Mucosa of stomach (tissue), 1 donor: ENCODE data around the gene FDXR.

Source experiments
- H3K27me3 ChIP-seq: one replicate; pipeline ENCODE4 v1.7.0; 2013; ENCODE audit warnings: mild to moderate bottlenecking, low read length; ENCODE audit not compliant: control insufficient read depth, insufficient read depth
- H3K36me3 ChIP-seq: one replicate; pipeline ENCODE4 v1.7.0; 2013; ENCODE audit warnings: low read length; ENCODE audit not compliant: control insufficient read depth, insufficient read depth
- H3K4me1 ChIP-seq: one replicate; pipeline ENCODE4 v1.7.0; 2013; ENCODE audit warnings: mild to moderate bottlenecking, low read length; ENCODE audit not compliant: control insufficient read depth, insufficient read depth
- H3K4me3 ChIP-seq: one replicate; pipeline ENCODE4 v1.7.0; 2013; ENCODE audit warnings: low read length
- H3K9ac ChIP-seq: one replicate; pipeline ENCODE4 v1.7.0; 2013; ENCODE audit warnings: mild to moderate bottlenecking, low read length, moderate library complexity
- H3K9me3 ChIP-seq: one replicate; pipeline ENCODE4 v1.7.0; 2013; ENCODE audit warnings: mild to moderate bottlenecking, low read length, moderate library complexity; ENCODE audit not compliant: control insufficient read depth
- donor health status: Pancreatic carcinoma.

Gene FDXR, protein sequence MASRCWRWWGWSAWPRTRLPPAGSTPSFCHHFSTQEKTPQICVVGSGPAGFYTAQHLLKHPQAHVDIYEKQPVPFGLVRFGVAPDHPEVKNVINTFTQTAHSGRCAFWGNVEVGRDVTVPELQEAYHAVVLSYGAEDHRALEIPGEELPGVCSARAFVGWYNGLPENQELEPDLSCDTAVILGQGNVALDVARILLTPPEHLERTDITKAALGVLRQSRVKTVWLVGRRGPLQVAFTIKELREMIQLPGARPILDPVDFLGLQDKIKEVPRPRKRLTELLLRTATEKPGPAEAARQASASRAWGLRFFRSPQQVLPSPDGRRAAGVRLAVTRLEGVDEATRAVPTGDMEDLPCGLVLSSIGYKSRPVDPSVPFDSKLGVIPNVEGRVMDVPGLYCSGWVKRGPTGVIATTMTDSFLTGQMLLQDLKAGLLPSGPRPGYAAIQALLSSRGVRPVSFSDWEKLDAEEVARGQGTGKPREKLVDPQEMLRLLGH

DNA sequence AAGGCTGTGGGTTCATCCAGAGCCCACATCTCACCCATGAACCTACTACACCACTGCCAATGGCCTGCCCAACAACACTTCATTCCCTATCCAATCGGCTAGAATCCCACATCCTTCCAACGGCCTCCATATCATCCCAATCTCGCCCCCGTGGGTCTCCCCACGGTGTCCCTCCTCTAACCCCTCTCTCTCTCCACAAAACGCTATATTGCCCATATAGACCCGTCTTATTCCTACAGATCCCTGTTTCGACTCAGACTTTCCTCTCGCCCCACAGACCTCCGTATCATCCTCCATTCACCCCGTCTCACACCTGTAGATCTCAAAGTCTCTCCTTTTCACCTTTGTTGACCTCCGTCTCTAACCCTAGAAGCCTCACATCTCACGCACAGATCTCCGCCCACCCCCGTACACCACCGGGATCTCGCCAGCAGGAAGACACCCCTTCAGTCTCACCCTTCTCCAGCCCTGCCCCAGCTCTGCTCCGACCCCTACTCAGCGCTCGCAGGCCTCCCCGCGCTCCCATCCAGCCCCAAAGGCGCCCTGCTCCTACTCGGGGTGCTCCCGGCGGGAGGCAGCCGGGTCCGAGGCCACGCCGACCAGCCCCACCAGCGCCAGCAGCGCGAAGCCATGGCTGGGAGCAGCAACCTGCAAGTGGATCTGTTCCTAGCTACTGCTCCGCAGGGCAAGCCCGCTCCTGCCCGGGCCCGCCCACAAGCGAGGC, at the start of gene FDXR:
Gene FDXR, minus strand, starts transcription at position 682 of the 724 bp plus-strand sequence. Its CDS starts 50 bp downstream, at position 632.
- peaks cover 12% of the 10 kb centered on the region for H3K4me1 ChIP-seq
- no peaks in the 10 kb centered on the region for H3K36me3 ChIP-seq
- peak within 1 kb of the TSS; percentile 97 for H3K9ac ChIP-seq
- peak within 1 kb of the TSS; percentile 92 for H3K4me3 ChIP-seq
- H3K27me3 ChIP-seq: no peaks in the 10 kb centered on the region
- H3K9me3 ChIP-seq: no peaks in the 10 kb centered on the region

DNA sequence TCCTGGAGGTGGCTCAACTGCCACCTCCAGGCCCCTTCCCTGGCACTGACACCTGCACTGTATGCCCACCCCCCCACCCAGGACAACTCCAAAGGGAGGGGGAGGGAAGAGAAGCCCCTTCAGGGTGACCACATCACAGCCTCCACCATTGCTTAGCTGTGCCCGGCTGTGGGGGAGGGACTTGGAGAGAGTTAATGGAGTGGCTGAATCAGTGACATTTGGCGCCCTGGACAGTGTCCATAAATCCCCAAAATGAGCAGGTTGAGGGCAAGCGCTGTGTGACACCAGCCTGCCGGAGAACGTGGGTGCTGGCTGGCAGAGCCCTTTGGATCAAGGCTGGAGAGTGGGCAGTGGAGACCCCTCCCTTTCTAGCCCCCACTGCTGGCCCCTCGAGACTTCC, 49.4 kb upstream of the FDXR start:
- Histone ChIP-seq H3K27me3 (peaks cover 70% of the 10 kb centered on the region), H3K9ac (no peak overlapping the region), H3K9me3 (no peaks in the 10 kb centered on the region), H3K4me1 (peaks cover 24% of the 10 kb centered on the region), H3K36me3 (no peaks in the 10 kb centered on the region), H3K4me3 (no peak overlapping the region)

DNA sequence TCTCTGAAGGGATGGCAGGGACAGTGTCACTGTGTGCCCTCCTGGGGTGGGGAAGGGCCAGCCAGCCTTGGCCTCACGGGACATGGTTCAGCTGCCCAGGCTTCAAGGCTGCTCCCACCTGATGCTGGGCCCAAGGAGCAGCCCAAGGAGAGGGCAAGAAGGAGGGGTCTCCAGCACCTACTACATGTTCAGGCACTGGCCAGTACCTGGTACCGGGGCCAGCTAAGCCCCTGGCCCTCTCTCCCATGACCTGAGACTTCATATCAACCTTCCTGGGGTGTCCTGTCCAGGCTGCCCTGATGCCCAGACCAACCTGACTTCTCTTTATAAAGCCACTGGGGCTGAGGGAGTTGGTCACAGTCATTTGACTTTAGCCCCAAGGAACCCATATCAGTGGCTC, 49.0 kb upstream of the FDXR start:
- peaks cover 24% of the 10 kb centered on the region for H3K4me1 ChIP-seq

DNA sequence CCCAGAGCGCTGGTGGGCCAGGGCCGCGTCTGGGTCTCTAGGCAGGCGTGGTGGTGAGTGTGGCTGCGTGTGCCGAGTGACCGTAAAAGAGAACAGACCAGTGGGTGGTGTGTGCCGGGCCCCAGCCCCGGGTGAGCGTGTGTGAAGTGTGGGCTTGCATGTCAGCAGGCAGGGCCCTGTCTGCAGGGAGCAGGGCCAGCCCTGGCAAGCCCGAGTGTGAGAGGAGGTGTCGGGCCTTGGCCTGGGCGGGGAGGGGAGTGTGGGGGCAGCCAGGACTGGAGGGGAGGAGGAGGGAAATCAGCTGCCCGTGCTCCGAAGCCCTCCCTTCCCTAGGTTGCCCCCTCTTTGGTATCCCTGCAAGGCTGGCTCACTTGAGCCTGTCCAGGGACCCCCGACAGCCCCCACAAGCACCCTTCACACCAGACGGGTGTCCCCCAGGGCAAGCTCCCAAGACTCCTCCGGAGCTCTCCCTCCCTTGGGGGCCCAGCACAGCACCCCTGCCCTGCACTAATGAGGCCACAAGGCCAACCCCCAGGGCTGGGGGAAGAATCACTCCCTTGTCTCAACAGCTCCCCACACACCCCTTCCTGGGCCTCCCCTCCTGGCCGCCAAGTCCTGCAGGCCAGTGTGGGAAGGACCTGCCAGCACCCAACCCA, 48.4 kb upstream of the FDXR start:
- Histone ChIP-seq H3K9ac (no peak overlapping the region), H3K36me3 (no peaks in the 10 kb centered on the region), H3K4me3 (no peak overlapping the region), H3K4me1 (peaks cover 24% of the 10 kb centered on the region), H3K9me3 (no peaks in the 10 kb centered on the region), H3K27me3 (peaks cover 65% of the 10 kb centered on the region)

More for the DNA sequence above, 49.0 kb upstream of the FDXR start:
- no peak overlapping the region for H3K9ac ChIP-seq
- H3K27me3 ChIP-seq: peaks cover 68% of the 10 kb centered on the region
- no peaks in the 10 kb centered on the region for H3K36me3 ChIP-seq
- no peaks in the 10 kb centered on the region for H3K9me3 ChIP-seq
- H3K4me3 ChIP-seq: no peak overlapping the region

DNA sequence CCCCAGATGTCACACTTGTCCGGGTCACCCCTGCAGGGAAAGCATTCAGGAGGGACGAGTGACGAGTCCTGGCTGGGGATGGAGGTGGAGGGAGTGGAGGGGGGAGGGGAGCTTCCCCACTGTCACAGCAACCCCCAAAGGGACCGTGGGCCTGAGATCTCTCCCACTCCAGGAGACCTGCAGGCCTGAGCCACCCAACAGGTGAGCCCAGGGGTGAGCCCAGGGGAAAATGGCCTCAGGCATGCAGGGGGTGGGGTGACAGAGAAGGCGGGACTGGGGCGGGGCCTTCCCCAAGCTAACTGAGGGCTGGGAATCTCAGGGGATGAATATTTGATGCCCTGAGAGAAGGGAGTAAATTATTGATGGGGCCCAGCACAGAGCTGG, 47.8 kb upstream of the FDXR start:
- no peaks in the 10 kb centered on the region for H3K9me3 ChIP-seq
- H3K27me3 ChIP-seq: peaks cover 61% of the 10 kb centered on the region
- H3K36me3 ChIP-seq: no peaks in the 10 kb centered on the region
- no peak overlapping the region for H3K4me3 ChIP-seq
- no peak overlapping the region for H3K9ac ChIP-seq
- H3K4me1 ChIP-seq: peaks cover 24% of the 10 kb centered on the region

DNA sequence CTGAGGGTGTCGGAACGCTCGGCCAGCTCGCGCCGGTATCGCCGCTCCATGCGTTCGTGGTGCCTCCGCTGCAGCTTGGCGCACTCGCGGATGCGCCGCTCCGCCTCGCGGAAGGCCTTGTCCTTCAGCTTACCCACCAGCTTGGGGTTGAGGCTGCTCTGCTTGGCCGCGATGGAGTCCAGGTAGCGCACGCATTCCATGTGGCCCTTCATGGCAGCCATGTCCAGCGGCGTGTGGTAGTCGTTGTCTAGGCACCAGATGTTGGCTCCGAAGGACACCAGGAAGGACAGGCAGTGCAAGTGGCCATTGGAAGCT, 47.5 kb upstream of the FDXR start:
- no peak overlapping the region for H3K9ac ChIP-seq
- H3K4me1 ChIP-seq: peaks cover 24% of the 10 kb centered on the region
- no peaks in the 10 kb centered on the region for H3K36me3 ChIP-seq
- H3K4me3 ChIP-seq: no peak overlapping the region
- H3K27me3 ChIP-seq: peaks cover 60% of the 10 kb centered on the region
- no peaks in the 10 kb centered on the region for H3K9me3 ChIP-seq

DNA sequence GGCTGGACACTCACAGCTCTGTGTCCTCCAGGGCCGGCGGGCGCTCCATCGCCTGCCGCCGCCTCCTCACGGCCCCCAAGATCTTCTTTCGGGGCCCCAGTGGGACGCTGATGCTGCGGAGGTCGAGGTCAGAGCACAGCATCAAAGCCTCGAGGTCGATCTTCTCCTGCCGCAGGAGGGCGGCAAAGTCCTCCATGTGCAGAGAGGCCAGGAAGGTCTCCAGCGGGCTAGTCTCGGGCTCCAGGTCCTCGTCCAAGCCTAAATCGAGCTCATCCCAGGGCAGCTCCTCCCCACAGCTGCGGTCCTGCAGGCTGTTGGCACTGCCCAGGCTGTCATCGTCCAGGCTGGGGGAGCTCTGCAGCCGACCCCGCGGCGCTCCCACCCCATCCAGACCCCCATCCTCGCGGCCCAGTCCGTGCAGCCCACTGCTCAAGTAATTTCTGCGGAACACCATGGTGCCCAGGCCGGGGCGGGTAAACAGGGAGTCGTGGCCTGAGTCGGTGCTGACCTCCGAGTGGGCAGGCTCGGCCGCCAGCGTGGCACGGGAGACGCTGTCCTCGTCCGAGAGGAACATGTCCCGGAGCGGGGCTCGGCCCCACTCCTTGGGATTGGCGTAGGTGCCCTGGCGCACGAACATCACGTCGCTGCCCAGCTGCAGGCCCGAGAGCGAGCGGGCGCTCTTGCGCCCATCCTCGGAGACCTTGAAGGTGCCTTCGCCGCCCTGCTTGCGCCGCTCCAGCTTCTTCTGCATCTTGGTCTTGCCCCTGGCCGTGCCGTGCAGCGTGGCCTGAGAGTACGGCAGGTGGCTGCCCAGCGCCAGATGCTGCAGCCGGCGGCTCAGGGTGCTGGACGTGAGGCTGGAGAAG, 46.9 kb upstream of the FDXR start:
- H3K4me3 ChIP-seq: no peak overlapping the region
- no peaks in the 10 kb centered on the region for H3K9me3 ChIP-seq
- no peak overlapping the region for H3K9ac ChIP-seq
- no peaks in the 10 kb centered on the region for H3K36me3 ChIP-seq
- peaks cover 22% of the 10 kb centered on the region for H3K4me1 ChIP-seq
- peaks cover 54% of the 10 kb centered on the region for H3K27me3 ChIP-seq

DNA sequence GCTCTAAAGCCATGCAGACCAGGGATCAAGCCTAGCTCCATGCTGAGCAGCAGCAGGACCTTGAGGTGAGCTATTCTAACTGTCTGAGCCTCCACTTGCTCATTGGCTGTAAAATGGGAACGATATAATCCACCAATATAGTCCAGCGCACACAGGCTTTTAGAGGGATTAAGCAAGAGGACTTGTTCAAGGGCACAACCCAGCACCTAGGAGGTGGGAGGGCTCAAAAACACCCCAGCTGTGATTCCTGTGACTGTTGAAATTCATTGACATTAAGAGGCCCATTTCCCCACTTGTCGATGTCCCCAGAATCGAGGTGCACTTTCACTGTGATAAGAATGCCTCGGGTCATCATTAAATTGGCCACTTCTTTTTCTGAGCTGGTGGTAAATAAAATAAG, 46.1 kb upstream of the FDXR start:
- Histone ChIP-seq H3K4me3 (no peak overlapping the region), H3K4me1 (peaks cover 14% of the 10 kb centered on the region), H3K9ac (no peak overlapping the region), H3K27me3 (peaks cover 47% of the 10 kb centered on the region), H3K9me3 (no peaks in the 10 kb centered on the region), H3K36me3 (no peaks in the 10 kb centered on the region)

DNA sequence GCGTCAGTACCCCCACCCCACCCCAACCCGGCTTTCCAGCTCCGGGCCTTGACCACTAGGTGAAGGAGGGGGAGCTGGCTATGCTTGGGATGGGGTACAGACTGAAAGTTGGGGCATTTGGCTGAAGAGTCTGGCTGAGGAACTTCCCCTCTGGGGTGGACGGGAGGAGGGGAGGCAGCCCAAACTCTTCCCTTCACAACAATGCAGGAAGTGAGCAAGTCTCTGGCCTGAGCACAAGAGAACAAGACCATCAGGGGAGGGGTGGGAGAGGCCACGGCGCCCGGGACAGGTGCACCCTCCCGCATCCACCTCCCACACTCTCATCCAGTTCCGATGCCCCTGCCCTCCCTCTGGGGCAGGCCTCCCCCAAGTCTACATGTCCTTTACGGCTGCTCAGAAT, 44.6 kb upstream of the FDXR start:
- H3K36me3 ChIP-seq: no peaks in the 10 kb centered on the region
- H3K4me1 ChIP-seq: peaks cover 8% of the 10 kb centered on the region
- no peak overlapping the region for H3K4me3 ChIP-seq
- H3K9ac ChIP-seq: no peak overlapping the region
- no peaks in the 10 kb centered on the region for H3K9me3 ChIP-seq
- peaks cover 32% of the 10 kb centered on the region for H3K27me3 ChIP-seq

DNA sequence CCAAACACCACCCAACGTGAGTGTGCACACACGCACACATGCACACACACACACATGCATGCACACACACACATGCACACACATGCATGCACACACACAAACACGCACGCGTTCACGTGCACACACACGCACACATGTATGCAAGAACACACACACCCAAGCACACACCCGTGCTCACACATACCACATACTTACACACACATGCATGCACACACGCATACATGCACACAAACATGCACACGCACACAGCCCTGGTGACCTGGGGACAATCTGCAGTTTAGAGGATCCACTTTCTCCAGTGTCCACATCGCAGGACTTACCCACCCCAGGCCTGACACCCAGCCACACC, 44.0 kb upstream of the FDXR start:
- Histone ChIP-seq H3K4me1 (peaks cover 8% of the 10 kb centered on the region), H3K27me3 (peaks cover 28% of the 10 kb centered on the region), H3K4me3 (no peak overlapping the region), H3K9ac (no peak overlapping the region), H3K9me3 (no peaks in the 10 kb centered on the region), H3K36me3 (no peaks in the 10 kb centered on the region)

DNA sequence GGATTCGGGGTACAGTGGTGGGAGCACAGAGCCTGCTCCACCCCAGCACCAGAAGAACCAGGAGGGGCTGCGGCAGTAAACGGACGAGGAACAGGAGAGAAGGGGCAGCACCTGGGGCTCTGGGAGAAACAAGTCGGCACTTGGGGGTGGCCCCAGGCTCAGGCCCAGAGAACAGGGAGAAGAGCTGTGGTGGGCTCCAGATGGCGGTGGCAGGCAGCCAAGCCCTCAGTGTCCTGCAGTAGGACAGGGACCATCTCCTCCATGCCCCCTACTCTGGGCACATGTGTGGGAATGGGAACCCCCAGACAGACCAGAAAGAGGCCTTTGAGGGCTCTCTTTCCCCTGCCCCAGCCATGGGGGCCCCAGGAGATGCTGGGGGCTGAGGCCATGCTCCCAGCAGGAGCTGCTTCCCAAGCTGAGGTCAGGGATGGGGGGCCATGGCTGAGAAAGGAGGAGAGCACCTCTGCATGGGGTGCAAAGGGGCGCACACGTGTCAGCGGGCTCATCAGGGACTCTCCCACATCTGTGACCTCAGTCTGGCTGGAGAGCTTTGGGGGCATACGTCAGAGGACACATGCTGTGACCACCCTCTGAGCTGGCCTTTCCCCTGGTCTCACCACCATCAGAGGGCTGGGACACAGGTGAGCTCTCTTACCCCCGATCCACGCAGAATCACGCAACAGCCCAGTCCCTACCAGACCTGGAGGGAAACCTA, 43.5 kb upstream of the FDXR start:
- peaks cover 23% of the 10 kb centered on the region for H3K27me3 ChIP-seq

More for the DNA sequence above, 43.5 kb upstream of the FDXR start:
- H3K9ac ChIP-seq: no peak overlapping the region
- no peak overlapping the region for H3K4me3 ChIP-seq
- no peaks in the 10 kb centered on the region for H3K36me3 ChIP-seq
- H3K9me3 ChIP-seq: no peaks in the 10 kb centered on the region
- H3K4me1 ChIP-seq: peaks cover 8% of the 10 kb centered on the region
